ENCODE data around the gene ARHGEF4.

- TF ChIP-seq L3MBTL2 (conservative IDR thresholded peaks at IDR 0.05) (no peak), FOXM1 (IDR thresholded peaks at IDR 0.05; ENCODE audit: borderline replicate concordance) (no peak), SP1 (IDR thresholded peaks at IDR 0.05) (no peak), FOXA1 (IDR thresholded peaks at IDR 0.05) (no peak), HDGF (IDR thresholded peaks at IDR 0.05; ENCODE audit: borderline replicate concordance) (no peak), SUZ12 (IDR thresholded peaks at IDR 0.05) (no peak), FOXK2 (IDR thresholded peaks at IDR 0.05) (no peak), BHLHE40 (IDR thresholded peaks at IDR 0.05; ENCODE audit: borderline replicate concordance) (no peak), ELF4 (IDR thresholded peaks at IDR 0.05) (no peak), TARDBP (IDR thresholded peaks at IDR 0.05) (no peak), NFRKB (IDR thresholded peaks at IDR 0.05) (no peak)
Measured at GRCh38 chr2:130898553-130898952, 61.8 kb downstream of the ARHGEF4 start.

Measured in HEK293T (cell line).